ENCODE measurements around the gene BRINP3. TPM values are rescaled to one million over a fixed set of nuclear protein-coding genes. Genes with fewer than 3 reads are reported as not detected.

BRINP3 gene
- total RNA-seq, 4 donors from 2014 or later = 0.20 TPM; not detected in 3

- H3K9me3 ChIP-seq = no peaks in the 10 kb centered on the region
- TF ChIP-seq CTCF (IDR thresholded peaks at IDR 0.05 in 4 of 5, conservative IDR thresholded peaks at IDR 0.05 in 1 of 5) (no peak), POLR2A (IDR thresholded peaks at IDR 0.05) (no peak)
- no peaks in the 10 kb centered on the region for H3K27me3 ChIP-seq
- H3K27ac ChIP-seq = no peak overlapping the region
- H3K4me3 ChIP-seq = no peak overlapping the region
- ATAC-seq (no peak), DNase-seq (no peak)
- intact Hi-C loops (cut with DNase I; ENCODE audit: low total_unique reads) (no loop called here), in situ Hi-C loops (cut with MboI; ENCODE audit: low sequenced_read_pairs in 4 of 4) (no loop called here)
- no peaks in the 10 kb centered on the region for H3K36me3 ChIP-seq
- H3K4me1 ChIP-seq = no peaks in the 10 kb centered on the region
Measured at GRCh38 chr1:190176776-190177175, 300.9 kb downstream of the BRINP3 start.

DNA sequence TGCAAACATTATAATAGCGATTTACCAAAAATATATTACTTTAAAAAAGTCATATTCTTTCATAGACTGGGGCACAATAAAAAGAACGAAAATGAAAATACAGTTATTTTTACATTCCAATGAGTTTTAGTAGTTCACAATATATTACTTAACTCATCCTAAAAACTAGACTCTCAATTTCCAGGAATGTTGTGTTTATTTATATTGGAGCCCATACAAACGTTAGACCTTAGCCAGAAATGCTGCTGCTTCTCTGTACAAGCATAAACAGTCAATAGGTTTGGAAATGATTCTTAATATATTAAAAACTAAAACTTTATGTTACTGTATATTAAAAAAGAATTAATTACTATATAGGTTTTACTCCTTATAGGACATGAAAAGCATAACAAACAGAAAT lies 302.3 kb downstream of the BRINP3 start:
- Histone ChIP-seq H3K4me1 (no peaks in the 10 kb centered on the region), H3K9me3 (no peaks in the 10 kb centered on the region), H3K27me3 (no peaks in the 10 kb centered on the region), H3K27ac (no peak overlapping the region), H3K4me3 (no peak overlapping the region), H3K36me3 (no peaks in the 10 kb centered on the region)
- DNase-seq (no peak), ATAC-seq (no peak)
- TF ChIP-seq POLR2A (IDR thresholded peaks at IDR 0.05) (no peak), CTCF (IDR thresholded peaks at IDR 0.05 in 4 of 5, conservative IDR thresholded peaks at IDR 0.05 in 1 of 5) (no peak)
- in situ Hi-C loops (cut with MboI; ENCODE audit: low sequenced_read_pairs in 4 of 4) (no loop called here), intact Hi-C loops (cut with DNase I; ENCODE audit: low total_unique reads) (no loop called here)

GRCh38 chr1:190172651-190173430 lies 304.8 kb downstream of the BRINP3 start:
- DNase-seq (no peak), ATAC-seq (no peak)
- Histone ChIP-seq H3K27me3 (no peaks in the 10 kb centered on the region), H3K27ac (no peak overlapping the region), H3K4me3 (no peak overlapping the region), H3K4me1 (no peaks in the 10 kb centered on the region), H3K36me3 (no peaks in the 10 kb centered on the region), H3K9me3 (no peaks in the 10 kb centered on the region)
- no peak for TF ChIP-seq CTCF (IDR thresholded peaks at IDR 0.05 in 4 of 5, conservative IDR thresholded peaks at IDR 0.05 in 1 of 5)
- no peak for TF ChIP-seq POLR2A (IDR thresholded peaks at IDR 0.05)
- intact Hi-C loops (cut with DNase I; ENCODE audit: low total_unique reads) = no loop called here
- in situ Hi-C loops (cut with MboI; ENCODE audit: low sequenced_read_pairs in 4 of 4) = no loop called here

DNA sequence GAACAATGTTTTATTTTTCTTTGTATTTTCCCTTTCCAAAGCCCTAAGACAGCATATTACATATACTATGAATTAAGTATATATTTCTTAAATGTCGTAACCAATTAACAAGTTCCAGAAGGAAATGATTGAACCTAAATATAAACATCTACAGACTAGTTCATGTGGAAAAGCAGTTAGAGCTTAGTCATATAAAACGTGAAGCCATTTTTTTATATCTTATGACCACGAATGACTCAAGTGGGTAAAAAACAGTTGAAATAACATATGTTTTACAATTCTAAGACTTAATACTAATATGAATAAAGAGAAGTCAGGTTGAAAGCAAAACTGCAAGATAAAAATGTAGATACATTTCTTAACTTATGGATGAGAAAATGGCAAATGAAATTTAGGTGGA lies 307.3 kb downstream of the BRINP3 start:
- in situ Hi-C loops (cut with MboI; ENCODE audit: low sequenced_read_pairs in 4 of 4) (no loop called here), intact Hi-C loops (cut with DNase I; ENCODE audit: low total_unique reads) (no loop called here)
- Histone ChIP-seq H3K27me3 (no peaks in the 10 kb centered on the region), H3K4me1 (no peaks in the 10 kb centered on the region), H3K4me3 (no peak overlapping the region), H3K27ac (no peak overlapping the region), H3K36me3 (no peaks in the 10 kb centered on the region), H3K9me3 (no peaks in the 10 kb centered on the region)
- ATAC-seq (no peak), DNase-seq (no peak)
- TF ChIP-seq CTCF (IDR thresholded peaks at IDR 0.05 in 4 of 5, conservative IDR thresholded peaks at IDR 0.05 in 1 of 5) (no peak), POLR2A (IDR thresholded peaks at IDR 0.05) (no peak)

Measured in gastrocnemius medialis (tissue), 4 donors.